WI38 (cell line): ENCODE data around the gene PBX1.

ENCODE experiments used
- H3K4me3 ChIP-seq: 2 replicates; pipeline ENCODE4 v1.5.1; 2011; ENCODE audit warnings: low read depth, mild to moderate bottlenecking, control low read depth, low read length
- CTCF ChIP-seq: IDR thresholded peaks from 2 replicates; pipeline ENCODE4 v1.5.1; 2012; ENCODE audit warnings: low read depth, mild to moderate bottlenecking, control low read depth, low read length

PBX1 gene

GRCh38 chr1:164735315-164736052 lies 176.5 kb downstream of the PBX1 start:
- TF ChIP-seq CTCF: no peak

GRCh38 chr1:164736137-164736536 lies 177.2 kb downstream of the PBX1 start:
- H3K4me3 ChIP-seq: no peak overlapping the region
- no peak for TF ChIP-seq CTCF

More at GRCh38 chr1:164735315-164736052, 176.5 kb downstream of the PBX1 start:
- no peak overlapping the region for H3K4me3 ChIP-seq

- H3K4me3 ChIP-seq: no peak overlapping the region
- TF ChIP-seq CTCF: no peak
These were observed 180.2 kb downstream of the PBX1 start for GRCh38 chr1:164739189-164739588.

GRCh38 chr1:164740000-164740526 lies 181.1 kb downstream of the PBX1 start:
- TF ChIP-seq CTCF: no peak
- H3K4me3 ChIP-seq: no peak overlapping the region

- TF ChIP-seq CTCF: no peak
These were observed 183.8 kb downstream of the PBX1 start for GRCh38 chr1:164742745-164743144.

GRCh38 chr1:164743976-164744375 lies 185.0 kb downstream of the PBX1 start:
- no peak for TF ChIP-seq CTCF

More at GRCh38 chr1:164742745-164743144, 183.8 kb downstream of the PBX1 start:
- no peak overlapping the region for H3K4me3 ChIP-seq

GRCh38 chr1:164745736-164746135 lies 186.8 kb downstream of the PBX1 start:
- no peak overlapping the region for H3K4me3 ChIP-seq
- no peak for TF ChIP-seq CTCF

More at GRCh38 chr1:164743976-164744375, 185.0 kb downstream of the PBX1 start:
- H3K4me3 ChIP-seq: no peak overlapping the region
